GM23338 (cell line): ENCODE measurements around the gene HSF4. TPM values are rescaled to one million over a fixed set of nuclear protein-coding genes. Genes with fewer than 3 reads are reported as not detected.

Experiments
- ATAC-seq: fragments of 200-7000 bp; cut with Tn5 transposase; 3 replicates; pipeline ENCODE4 v1.9.1; 2020
- DNase-seq: peaks from one replicate; pipeline ENCODE4 v3.0.0-alpha.2; 2015; ENCODE audit warnings: low spot score
- H2AFZ ChIP-seq: fragments of 200-600 bp; sonication (generic); 2 replicates; pipeline ENCODE4 v1.8.0; 2016; ENCODE audit warnings: antibody characterized with exemption, mild to moderate bottlenecking, moderate library complexity
- H3F3A ChIP-seq: fragments of 200-600 bp; sonication (generic); replicated peaks from 2 replicates; pipeline ENCODE4 v1.8.0; 2017; ENCODE audit warnings: antibody characterized with exemption, mixed run types, low read depth
- H3K27ac ChIP-seq: fragments of 200-600 bp; sonication (generic); 2 replicates; pipeline ENCODE4 v1.6.1; 2016; ENCODE audit warnings: low read depth
- H3K27me3 ChIP-seq: fragments of 200-600 bp; sonication (generic); 2 replicates; pipeline ENCODE4 v1.8.0; 2016; ENCODE audit warnings: mild to moderate bottlenecking, mixed run types, moderate library complexity; ENCODE audit not compliant: insufficient read depth
- H3K36me3 ChIP-seq: fragments of 200-600 bp; sonication (generic); 2 replicates; pipeline ENCODE4 v1.8.0; 2016; ENCODE audit warnings: mild to moderate bottlenecking; ENCODE audit not compliant: insufficient read depth
- H3K4me1 ChIP-seq: fragments of 200-600 bp; sonication (generic); 2 replicates; pipeline ENCODE4 v1.8.0; 2016; ENCODE audit warnings: mild to moderate bottlenecking, moderate library complexity; ENCODE audit not compliant: insufficient read depth
- H3K4me2 ChIP-seq: fragments of 200-600 bp; sonication (generic); 2 replicates; pipeline ENCODE4 v1.7.1; 2017; ENCODE audit warnings: mixed run types
- H3K4me3 ChIP-seq: fragments of 200-600 bp; sonication (generic); 2 replicates; pipeline ENCODE4 v1.6.1; 2016; ENCODE audit warnings: mixed run types
- H3K79me2 ChIP-seq: fragments of 200-600 bp; sonication (generic); replicated peaks from 2 replicates; pipeline ENCODE4 v1.8.0; 2017; ENCODE audit warnings: mild to moderate bottlenecking; ENCODE audit not compliant: insufficient read depth
- H3K9me2 ChIP-seq: fragments of 200-600 bp; sonication (generic); 2 replicates; pipeline ENCODE4 v1.8.0; 2017; ENCODE audit not compliant: insufficient read depth
- H4K20me1 ChIP-seq: fragments of 200-600 bp; sonication (generic); replicated peaks from 2 replicates; pipeline ENCODE4 v1.8.0; 2017; ENCODE audit warnings: mild to moderate bottlenecking; ENCODE audit not compliant: insufficient read depth
- H3K27ac Mint-ChIP-seq: 2 replicates; pipeline ENCODE4 v1.8.0; 2020; ENCODE audit warnings: inconsistent platforms, mild to moderate bottlenecking, moderate library complexity, mixed read lengths
- H3K27me3 Mint-ChIP-seq: 3 replicates; pipeline ENCODE4 v1.8.0; 2022; ENCODE audit warnings: low read depth, mild to moderate bottlenecking, moderate library complexity, mixed read lengths, inconsistent platforms; ENCODE audit not compliant: insufficient read depth, poor library complexity
- H3K36me3 Mint-ChIP-seq: 3 replicates; pipeline ENCODE4 v1.8.0; 2021; ENCODE audit warnings: low read depth, mild to moderate bottlenecking, inconsistent platforms, moderate library complexity, mixed read lengths
- H3K4me1 Mint-ChIP-seq: 3 replicates; pipeline ENCODE4 v1.8.0; 2020; ENCODE audit warnings: mild to moderate bottlenecking, inconsistent platforms, mixed read lengths
- H3K4me3 Mint-ChIP-seq: 3 replicates; pipeline ENCODE4 v1.8.0; 2021; ENCODE audit warnings: moderate library complexity, mild to moderate bottlenecking, inconsistent platforms, mixed read lengths
- H3K9me3 Mint-ChIP-seq: 3 replicates; pipeline ENCODE4 v1.8.0; 2020; ENCODE audit warnings: moderate library complexity, mild to moderate bottlenecking, inconsistent platforms, mixed read lengths
- CREB1 ChIP-seq: fragments of 250-450 bp; sonication (Bioruptor Pico); IDR thresholded peaks from 2 replicates; pipeline ENCODE4 v1.5.0; 2020; ENCODE audit warnings: low read depth, mild to moderate bottlenecking, moderate library complexity
- EZH2 ChIP-seq: fragments of 200-600 bp; sonication (generic); IDR thresholded peaks from one replicate; pipeline ENCODE4 v1.8.0; 2017; ENCODE audit warnings: antibody characterized with exemption, mild to moderate bottlenecking, low read depth; ENCODE audit not compliant: unreplicated experiment
- EZH2phosphoT487 ChIP-seq: fragments of 200-600 bp; sonication (generic); IDR thresholded peaks from one replicate; pipeline ENCODE4 v1.8.1; 2018; ENCODE audit warnings: antibody characterized with exemption; ENCODE audit not compliant: unreplicated experiment
- JUNB ChIP-seq: IDR thresholded peaks from one replicate; pipeline ENCODE4 v1.6.1; 2016; ENCODE audit warnings: antibody characterized with exemption; ENCODE audit not compliant: unreplicated experiment
- NANOG ChIP-seq: IDR thresholded peaks from 2 replicates; pipeline ENCODE4 v1.6.1; 2016; ENCODE audit warnings: antibody characterized with exemption, borderline replicate concordance
- POLR2AphosphoS5 ChIP-seq: IDR thresholded peaks from 2 replicates; pipeline ENCODE4 v1.6.1; 2016; ENCODE audit warnings: antibody characterized with exemption, low read depth
- STAT1 ChIP-seq: IDR thresholded peaks from one replicate; pipeline ENCODE4 v1.6.1; 2016; ENCODE audit warnings: antibody characterized with exemption; ENCODE audit not compliant: unreplicated experiment
- ZNF114 ChIP-seq: fragments of 250-450 bp; sonication (Bioruptor Pico); IDR thresholded peaks from 2 replicates; pipeline ENCODE4 v1.5.0; 2020; ENCODE audit warnings: mild to moderate bottlenecking, moderate library complexity
- ZNF331 ChIP-seq: fragments of 250-450 bp; sonication (Bioruptor Pico); IDR thresholded peaks from 2 replicates; pipeline ENCODE4 v1.5.0; 2020; ENCODE audit warnings: low read depth, mild to moderate bottlenecking, moderate library complexity
- polyA plus RNA-seq: library from polyadenylated mRNA; unstranded; fragments of >200 nt; fragmentation: Nextera tagmentation; extraction: Ambion mirVana; gene quantifications from 2 replicates; pipeline ENCODE4 v1.2.1, GENCODE V29; 2016
- total RNA-seq: library from RNA; depleted of rRNA; stranded (reverse); fragments of >200 nt; shearing (Covaris generic); gene quantifications from 2 replicates; pipeline ENCODE4 v1.2.3, GENCODE V29; 2014
- TF ChIP-seq, protein P1 (sequence below): IDR thresholded peaks from 2 replicates; pipeline ENCODE4 v1.6.1; 2016; ENCODE audit warnings: antibody characterized with exemption
- TF ChIP-seq, protein P2 (sequence below): fragments of 250-450 bp; sonication (Bioruptor Pico); IDR thresholded peaks from 2 replicates; pipeline ENCODE4 v1.5.0; 2020; ENCODE audit warnings: mild to moderate bottlenecking, moderate library complexity
- TF ChIP-seq, protein P3 (sequence below): IDR thresholded peaks from one replicate; pipeline ENCODE4 v1.6.1; 2018; ENCODE audit warnings: antibody characterized with exemption; ENCODE audit not compliant: unreplicated experiment
- TF ChIP-seq, protein P4 (sequence below), 2 experiments: fragments of 200-600 bp in 1 of 2; sonication (generic) in 1 of 2; conservative IDR thresholded peaks; 2 replicates each; pipeline versions ENCODE4 v1.5.1 to v1.6.1; 2016 to 2017; ENCODE audit warnings: antibody characterized with exemption in 2 of 2, low read depth in 2 of 2, mild to moderate bottlenecking in 2 of 2, moderate library complexity in 1 of 2

The HSF4 gene
- total and polyA plus RNA-seq, 2 experiments from 2014 or later = 0.19 to 1.3 TPM

DNA sequence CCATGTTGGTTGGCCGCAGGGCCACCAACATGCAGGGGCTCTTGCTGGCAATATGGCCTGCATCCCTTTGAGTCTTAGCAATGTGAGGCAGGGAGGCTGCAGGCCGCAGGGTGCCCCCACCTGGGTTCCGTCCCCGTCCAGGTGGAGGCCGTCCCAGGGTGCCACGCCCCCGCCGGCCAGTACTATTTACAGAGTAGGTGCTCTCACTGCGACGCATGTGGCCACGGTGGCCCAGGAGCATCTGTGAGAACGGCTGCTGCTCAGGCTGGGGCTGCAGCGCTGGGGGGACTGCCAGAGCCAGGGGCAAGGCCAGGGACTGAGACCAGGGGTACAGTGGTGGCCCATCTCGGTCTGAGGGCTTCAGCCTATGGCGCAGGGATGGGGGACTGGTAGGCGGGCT lies 15.6 kb downstream of the HSF4 start:
- H3K4me1 ChIP-seq = peaks cover 19% of the 10 kb centered on the region
- no peak overlapping the region for H3K27ac ChIP-seq
- no peaks in the 10 kb centered on the region for H3K9me2 ChIP-seq
- Mint-ChIP-seq H3K4me1 (peaks cover 15% of the 10 kb centered on the region), H3K4me3 (no peak overlapping the region), H3K9me3 (no peaks in the 10 kb centered on the region; the same call in 1 of the 3 replicates), H3K36me3 (peaks cover 3% of the 10 kb centered on the region; the same call in 2 of the 3 replicates), H3K27me3 (peaks cover 45% of the 10 kb centered on the region), H3K27ac (no peak overlapping the region)
- no peak overlapping the region for H2AFZ ChIP-seq
- peaks cover 10% of the 10 kb centered on the region for H3K79me2 ChIP-seq
- H3F3A ChIP-seq = peaks cover 7% of the 10 kb centered on the region; the same call in 1 of the 2 replicates
- H3K4me3 ChIP-seq = no peak overlapping the region
- TF ChIP-seq, protein P1, sequence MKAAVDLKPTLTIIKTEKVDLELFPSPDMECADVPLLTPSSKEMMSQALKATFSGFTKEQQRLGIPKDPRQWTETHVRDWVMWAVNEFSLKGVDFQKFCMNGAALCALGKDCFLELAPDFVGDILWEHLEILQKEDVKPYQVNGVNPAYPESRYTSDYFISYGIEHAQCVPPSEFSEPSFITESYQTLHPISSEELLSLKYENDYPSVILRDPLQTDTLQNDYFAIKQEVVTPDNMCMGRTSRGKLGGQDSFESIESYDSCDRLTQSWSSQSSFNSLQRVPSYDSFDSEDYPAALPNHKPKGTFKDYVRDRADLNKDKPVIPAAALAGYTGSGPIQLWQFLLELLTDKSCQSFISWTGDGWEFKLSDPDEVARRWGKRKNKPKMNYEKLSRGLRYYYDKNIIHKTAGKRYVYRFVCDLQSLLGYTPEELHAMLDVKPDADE = no peak
- no peak for TF ChIP-seq ZNF114 (CRISPR knock-in tag)
- TF ChIP-seq, protein P2, sequence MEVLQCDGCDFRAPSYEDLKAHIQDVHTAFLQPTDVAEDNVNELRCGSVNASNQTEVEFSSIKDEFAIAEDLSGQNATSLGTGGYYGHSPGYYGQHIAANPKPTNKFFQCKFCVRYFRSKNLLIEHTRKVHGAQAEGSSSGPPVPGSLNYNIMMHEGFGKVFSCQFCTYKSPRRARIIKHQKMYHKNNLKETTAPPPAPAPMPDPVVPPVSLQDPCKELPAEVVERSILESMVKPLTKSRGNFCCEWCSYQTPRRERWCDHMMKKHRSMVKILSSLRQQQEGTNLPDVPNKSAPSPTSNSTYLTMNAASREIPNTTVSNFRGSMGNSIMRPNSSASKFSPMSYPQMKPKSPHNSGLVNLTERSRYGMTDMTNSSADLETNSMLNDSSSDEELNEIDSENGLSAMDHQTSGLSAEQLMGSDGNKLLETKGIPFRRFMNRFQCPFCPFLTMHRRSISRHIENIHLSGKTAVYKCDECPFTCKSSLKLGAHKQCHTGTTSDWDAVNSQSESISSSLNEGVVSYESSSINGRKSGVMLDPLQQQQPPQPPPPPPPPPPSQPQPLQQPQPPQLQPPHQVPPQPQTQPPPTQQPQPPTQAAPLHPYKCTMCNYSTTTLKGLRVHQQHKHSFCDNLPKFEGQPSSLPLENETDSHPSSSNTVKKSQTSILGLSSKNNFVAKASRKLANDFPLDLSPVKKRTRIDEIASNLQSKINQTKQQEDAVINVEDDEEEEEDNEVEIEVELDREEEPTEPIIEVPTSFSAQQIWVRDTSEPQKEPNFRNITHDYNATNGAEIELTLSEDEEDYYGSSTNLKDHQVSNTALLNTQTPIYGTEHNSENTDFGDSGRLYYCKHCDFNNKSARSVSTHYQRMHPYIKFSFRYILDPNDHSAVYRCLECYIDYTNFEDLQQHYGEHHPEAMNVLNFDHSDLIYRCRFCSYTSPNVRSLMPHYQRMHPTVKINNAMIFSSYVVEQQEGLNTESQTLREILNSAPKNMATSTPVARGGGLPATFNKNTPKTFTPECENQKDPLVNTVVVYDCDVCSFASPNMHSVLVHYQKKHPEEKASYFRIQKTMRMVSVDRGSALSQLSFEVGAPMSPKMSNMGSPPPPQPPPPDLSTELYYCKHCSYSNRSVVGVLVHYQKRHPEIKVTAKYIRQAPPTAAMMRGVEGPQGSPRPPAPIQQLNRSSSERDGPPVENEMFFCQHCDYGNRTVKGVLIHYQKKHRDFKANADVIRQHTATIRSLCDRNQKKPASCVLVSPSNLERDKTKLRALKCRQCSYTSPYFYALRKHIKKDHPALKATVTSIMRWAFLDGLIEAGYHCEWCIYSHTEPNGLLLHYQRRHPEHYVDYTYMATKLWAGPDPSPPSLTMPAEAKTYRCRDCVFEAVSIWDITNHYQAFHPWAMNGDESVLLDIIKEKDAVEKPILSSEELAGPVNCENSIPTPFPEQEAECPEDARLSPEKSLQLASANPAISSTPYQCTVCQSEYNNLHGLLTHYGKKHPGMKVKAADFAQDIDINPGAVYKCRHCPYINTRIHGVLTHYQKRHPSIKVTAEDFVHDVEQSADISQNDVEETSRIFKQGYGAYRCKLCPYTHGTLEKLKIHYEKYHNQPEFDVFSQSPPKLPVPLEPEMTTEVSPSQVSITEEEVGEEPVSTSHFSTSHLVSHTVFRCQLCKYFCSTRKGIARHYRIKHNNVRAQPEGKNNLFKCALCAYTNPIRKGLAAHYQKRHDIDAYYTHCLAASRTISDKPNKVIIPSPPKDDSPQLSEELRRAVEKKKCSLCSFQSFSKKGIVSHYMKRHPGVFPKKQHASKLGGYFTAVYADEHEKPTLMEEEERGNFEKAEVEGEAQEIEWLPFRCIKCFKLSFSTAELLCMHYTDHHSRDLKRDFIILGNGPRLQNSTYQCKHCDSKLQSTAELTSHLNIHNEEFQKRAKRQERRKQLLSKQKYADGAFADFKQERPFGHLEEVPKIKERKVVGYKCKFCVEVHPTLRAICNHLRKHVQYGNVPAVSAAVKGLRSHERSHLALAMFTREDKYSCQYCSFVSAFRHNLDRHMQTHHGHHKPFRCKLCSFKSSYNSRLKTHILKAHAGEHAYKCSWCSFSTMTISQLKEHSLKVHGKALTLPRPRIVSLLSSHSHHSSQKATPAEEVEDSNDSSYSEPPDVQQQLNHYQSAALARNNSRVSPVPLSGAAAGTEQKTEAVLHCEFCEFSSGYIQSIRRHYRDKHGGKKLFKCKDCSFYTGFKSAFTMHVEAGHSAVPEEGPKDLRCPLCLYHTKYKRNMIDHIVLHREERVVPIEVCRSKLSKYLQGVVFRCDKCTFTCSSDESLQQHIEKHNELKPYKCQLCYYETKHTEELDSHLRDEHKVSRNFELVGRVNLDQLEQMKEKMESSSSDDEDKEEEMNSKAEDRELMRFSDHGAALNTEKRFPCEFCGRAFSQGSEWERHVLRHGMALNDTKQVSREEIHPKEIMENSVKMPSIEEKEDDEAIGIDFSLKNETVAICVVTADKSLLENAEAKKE (CRISPR knock-in tag) = no peak
- no peak for TF ChIP-seq NANOG
- TF ChIP-seq, protein P3, sequence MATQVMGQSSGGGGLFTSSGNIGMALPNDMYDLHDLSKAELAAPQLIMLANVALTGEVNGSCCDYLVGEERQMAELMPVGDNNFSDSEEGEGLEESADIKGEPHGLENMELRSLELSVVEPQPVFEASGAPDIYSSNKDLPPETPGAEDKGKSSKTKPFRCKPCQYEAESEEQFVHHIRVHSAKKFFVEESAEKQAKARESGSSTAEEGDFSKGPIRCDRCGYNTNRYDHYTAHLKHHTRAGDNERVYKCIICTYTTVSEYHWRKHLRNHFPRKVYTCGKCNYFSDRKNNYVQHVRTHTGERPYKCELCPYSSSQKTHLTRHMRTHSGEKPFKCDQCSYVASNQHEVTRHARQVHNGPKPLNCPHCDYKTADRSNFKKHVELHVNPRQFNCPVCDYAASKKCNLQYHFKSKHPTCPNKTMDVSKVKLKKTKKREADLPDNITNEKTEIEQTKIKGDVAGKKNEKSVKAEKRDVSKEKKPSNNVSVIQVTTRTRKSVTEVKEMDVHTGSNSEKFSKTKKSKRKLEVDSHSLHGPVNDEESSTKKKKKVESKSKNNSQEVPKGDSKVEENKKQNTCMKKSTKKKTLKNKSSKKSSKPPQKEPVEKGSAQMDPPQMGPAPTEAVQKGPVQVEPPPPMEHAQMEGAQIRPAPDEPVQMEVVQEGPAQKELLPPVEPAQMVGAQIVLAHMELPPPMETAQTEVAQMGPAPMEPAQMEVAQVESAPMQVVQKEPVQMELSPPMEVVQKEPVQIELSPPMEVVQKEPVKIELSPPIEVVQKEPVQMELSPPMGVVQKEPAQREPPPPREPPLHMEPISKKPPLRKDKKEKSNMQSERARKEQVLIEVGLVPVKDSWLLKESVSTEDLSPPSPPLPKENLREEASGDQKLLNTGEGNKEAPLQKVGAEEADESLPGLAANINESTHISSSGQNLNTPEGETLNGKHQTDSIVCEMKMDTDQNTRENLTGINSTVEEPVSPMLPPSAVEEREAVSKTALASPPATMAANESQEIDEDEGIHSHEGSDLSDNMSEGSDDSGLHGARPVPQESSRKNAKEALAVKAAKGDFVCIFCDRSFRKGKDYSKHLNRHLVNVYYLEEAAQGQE = no peak
- no peak for TF ChIP-seq JUNB
- no peak for TF ChIP-seq EZH2
- TF ChIP-seq, protein P4, sequence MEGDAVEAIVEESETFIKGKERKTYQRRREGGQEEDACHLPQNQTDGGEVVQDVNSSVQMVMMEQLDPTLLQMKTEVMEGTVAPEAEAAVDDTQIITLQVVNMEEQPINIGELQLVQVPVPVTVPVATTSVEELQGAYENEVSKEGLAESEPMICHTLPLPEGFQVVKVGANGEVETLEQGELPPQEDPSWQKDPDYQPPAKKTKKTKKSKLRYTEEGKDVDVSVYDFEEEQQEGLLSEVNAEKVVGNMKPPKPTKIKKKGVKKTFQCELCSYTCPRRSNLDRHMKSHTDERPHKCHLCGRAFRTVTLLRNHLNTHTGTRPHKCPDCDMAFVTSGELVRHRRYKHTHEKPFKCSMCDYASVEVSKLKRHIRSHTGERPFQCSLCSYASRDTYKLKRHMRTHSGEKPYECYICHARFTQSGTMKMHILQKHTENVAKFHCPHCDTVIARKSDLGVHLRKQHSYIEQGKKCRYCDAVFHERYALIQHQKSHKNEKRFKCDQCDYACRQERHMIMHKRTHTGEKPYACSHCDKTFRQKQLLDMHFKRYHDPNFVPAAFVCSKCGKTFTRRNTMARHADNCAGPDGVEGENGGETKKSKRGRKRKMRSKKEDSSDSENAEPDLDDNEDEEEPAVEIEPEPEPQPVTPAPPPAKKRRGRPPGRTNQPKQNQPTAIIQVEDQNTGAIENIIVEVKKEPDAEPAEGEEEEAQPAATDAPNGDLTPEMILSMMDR (conservative IDR thresholded peaks at IDR 0.05; ENCODE audit: low read depth in 2 of 2) = no peak
- TF ChIP-seq ZNF331 (CRISPR knock-in tag) = no peak
- TF ChIP-seq CREB1 (CRISPR knock-in tag) = no peak
- no peak for TF ChIP-seq STAT1
- TF ChIP-seq POLR2AphosphoS5 = no peak
- TF ChIP-seq EZH2phosphoT487 = no peak
- DNase-seq = no peak
- ATAC-seq = no peak
- H3K27me3 ChIP-seq = peaks cover 39% of the 10 kb centered on the region
- no peaks in the 10 kb centered on the region for H3K36me3 ChIP-seq
- H3K4me2 ChIP-seq = no peak overlapping the region
- H4K20me1 ChIP-seq = peaks cover 4% of the 10 kb centered on the region; the same call in 1 of the 2 replicates
